Dermis blood vessel endothelial cell (primary cell): ENCODE measurements around the gene KIAA1217. TPM values are rescaled to one million over a fixed set of nuclear protein-coding genes. Genes with fewer than 3 reads are reported as not detected.
A peak's percentile ranks its signal among the peaks of the same experiment; 100 is the strongest.
"Not testable (repeated sequence)": the region's sequence is repeated elsewhere in the genome, so short reads cannot be mapped to it uniquely, and the experiment has no call there.

ENCODE experiments used
- DNase-seq: peaks from one replicate; pipeline ENCODE4 v3.0.0; 2010
- total RNA-seq: library from RNA; depleted of rRNA; stranded (reverse); fragments of >200 nt; gene quantifications from 2 replicates; pipeline ENCODE4 v1.2.3, GENCODE V29; 2014

The KIAA1217 gene
- total RNA-seq, 1 donor from 2014 or later, result 15.3 TPM

DNA sequence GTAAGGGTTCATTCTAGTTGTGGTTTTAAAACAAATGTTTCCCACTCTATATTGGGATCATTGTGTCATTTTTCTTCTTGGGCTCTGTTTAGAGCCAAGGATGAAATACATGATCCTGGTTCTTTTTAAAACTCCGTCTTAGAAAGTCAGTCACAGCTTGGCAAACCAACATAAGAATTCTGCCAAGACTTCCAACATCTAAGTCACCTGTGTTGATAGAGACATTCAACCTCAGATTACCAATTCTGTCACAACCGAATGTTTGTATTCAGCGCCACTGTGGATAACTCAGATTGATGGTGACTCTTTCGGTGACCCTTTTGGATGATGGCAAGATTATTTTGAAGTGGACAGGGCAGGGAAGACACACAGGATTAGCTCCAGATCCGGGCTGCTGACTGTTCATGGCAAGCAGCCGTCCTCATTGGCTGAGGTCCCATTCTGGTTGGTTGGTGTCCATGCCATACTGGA is 259.4 kb downstream of the KIAA1217 start:
- no peak for DNase-seq

DNA sequence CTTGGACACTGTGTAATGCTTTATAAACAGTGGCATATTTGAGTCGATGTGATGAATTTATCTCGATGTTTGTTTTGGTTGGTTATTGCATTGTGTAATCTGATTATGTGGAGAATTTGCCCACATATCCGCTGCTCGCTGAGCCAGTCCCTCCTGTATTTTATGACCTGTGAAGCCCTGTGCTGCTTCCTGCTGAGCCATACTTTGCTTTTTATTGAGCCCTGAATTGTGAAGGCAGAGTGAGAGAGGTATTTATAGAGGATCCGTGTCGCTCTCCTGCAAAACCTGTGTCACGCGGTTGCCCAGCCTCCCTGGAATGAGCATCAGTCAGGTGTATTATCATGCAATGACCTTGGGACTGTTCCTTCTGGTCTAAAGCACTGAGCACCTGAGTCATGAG is 261.1 kb downstream of the KIAA1217 start:
- DNase-seq, result peak; percentile 4

DNA sequence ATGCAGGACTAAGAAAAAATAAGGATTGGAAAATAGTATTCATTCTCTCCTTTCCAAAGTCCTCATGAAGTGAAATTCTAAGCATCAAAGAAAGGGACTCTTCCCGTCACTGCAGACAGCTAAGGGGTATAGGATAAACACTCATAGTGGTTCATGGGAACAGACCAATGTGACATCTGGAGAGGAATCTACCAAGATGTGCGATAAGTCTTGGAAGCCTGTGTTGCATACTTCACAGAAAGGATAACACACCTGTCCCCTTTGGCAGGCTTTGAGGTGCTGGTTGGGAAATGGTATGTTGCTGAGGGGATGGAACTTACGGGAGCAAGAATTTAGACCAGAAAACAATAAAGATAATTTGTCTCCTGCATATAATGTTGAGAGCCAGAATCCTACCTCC is 266.7 kb downstream of the KIAA1217 start:
- DNase-seq, result no peak

DNA sequence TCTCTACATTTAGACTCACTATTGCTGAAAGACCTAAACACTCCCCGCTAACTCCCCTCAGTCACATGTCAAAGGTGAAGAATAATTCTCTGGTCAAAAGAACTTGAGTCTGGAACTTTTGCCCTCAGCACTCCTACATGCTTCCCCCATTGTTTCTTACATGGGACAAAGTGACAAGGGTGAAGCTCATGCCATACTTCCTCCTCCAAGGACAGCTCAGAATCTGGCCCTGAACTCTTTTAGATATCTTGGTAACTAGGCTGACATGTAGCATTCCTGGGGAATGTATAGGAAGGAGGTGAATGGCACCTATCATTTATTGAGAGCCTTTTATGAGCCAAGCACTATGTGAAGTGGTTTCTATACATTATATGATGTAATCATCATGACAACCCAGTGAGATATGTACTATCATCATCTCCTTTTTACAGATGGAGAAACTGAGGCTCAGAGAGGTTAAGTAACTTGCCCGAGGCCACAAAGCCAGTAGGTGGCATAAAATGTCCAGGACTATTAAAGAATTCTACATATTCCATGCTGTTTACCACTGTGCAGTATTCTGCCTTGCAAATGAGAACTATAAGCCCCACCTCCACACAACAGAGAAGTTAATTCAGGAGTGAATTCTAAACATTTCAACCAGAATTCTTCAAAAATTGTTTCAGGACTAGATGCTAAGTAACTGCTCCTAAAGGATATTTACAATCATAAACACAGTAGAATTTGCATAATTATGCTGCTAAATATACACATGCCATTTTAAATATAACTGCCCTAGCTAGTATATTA is 268.2 kb downstream of the KIAA1217 start:
- no peak for DNase-seq

DNA sequence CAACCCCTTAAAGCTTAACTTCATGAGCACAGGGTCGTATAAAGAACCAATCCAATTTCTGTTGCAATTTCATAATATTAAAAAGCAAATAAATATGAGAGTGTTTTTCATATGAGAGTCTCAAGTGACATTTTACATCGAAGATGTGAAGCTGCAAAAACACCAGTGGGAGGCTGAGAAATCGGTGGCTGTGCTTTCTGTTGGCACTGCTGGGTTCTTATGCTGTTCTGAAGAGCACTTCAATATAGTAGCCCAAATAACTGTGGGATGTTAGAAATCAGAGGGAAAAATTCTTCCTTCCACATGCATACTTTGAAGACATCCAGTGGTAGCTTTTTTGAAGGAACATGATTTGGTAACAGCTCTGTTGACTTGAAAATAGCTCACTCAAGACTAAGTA is 269.0 kb downstream of the KIAA1217 start:
- no peak for DNase-seq

DNA sequence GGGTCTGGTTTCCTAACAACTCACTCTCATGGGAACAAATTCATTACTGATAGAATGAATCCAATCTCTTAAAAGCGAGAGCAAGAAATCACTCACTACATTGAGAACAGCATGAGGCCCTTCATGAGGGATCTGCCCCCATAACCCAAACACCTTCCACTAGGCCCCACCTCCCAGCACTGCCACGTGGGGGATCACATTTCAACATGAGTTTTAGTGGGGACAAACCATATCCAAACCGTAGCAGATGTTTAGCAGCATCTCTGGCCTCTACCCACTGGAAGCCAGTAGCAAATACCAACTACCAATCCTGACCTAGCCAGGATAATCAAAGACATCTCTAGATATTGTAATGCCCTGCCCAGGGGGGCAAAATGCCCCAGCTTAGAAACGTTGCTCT is 270.9 kb downstream of the KIAA1217 start:
- DNase-seq, result no peak

DNA sequence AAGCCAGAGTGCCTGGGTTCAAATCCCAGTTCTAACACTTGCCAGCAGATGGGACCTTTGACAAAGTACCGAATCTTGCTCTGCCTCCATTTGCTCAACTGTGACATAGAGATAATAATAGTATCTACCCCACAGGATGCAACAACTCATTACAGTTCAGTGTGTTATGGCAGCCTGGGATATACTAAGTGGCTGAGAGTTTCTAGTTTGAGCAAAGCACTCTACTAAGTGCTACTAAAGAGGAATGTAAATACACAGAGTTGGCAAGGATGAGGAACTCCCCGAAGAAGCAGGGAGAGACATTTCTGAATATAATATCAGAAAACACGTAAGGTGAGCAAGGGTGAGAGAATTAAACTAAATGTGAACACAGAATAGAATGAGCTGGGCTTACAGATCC is 271.5 kb downstream of the KIAA1217 start:
- no peak for DNase-seq

DNA sequence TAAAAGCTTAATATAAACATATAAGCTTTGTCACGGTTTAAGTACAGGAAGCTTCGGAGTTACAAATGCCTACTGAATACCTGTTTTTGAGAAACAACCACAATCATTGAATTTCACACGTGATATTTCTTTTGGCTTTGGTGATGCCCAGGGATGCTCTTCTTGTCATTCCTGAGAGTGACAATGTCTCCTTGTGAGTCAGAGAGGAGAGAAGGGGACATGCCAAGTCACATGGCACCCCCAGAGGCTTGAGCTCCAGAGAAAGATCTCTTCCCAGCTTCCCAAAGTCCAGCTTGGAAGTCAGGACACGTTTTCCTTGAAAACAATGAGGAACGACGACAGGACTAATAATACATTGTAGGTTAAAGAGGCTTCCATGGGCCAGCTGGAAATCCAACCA is 272.3 kb downstream of the KIAA1217 start:
- DNase-seq, result no peak

DNA sequence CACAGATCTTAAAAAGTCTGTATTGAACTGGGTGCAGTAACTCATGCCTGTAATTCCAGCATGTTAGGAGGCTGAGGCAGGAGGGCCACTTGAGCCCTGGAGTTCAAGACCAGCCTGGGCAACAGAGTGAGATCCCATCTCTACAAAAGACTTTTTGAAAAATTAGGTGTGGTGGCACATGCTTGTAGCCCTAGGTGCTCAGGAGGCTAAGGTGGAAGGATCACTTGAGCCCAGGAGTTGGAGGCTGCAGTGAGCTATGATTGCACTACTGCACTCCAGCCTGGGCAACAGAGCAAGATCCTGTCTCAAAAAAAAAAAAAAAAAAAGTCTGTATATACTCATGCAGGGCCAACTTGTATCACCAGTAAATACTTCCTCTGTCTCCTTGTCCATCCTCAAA is 273.8 kb downstream of the KIAA1217 start:
- not testable (repeated sequence) for DNase-seq

DNA sequence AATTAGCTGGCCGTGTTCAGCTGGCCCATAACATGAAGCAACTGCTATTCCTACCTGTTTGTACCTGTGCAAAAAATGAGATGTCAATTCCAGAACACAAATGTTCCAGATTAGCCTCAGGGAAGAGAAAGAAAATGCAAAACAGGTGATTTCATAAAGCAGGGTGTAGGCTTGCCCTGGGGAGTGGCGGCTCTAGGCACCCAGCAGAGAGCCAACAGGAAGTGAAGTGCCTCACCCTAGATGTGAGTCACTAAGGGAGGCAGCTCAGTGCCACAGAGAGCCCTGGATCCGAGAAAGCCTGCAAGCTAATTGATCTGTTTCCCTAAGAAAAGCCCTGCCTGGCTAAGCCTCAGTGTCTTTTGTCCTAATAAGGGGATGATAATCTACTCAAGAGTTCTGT is 274.8 kb downstream of the KIAA1217 start:
- peak; percentile 26 for DNase-seq

DNA sequence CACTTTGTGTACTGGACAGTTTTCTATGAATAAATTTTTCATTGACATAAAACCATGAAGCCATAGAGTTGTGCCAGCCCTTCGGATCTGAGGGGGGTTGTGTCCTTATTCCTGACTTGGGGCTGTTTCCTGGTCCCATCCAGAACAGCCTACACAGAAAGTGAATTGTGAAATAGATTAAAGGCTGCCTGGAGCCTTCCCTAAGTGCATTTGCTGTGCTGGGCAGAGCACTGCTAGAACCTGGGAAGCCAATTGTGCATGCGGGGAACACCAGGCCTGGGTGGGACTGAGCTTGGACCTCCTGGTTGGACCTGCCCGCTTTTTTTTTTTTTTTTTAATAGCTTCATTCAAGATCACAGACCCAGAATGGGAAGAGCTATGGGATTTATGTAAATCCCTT is 275.8 kb downstream of the KIAA1217 start:
- DNase-seq, result no peak

DNA sequence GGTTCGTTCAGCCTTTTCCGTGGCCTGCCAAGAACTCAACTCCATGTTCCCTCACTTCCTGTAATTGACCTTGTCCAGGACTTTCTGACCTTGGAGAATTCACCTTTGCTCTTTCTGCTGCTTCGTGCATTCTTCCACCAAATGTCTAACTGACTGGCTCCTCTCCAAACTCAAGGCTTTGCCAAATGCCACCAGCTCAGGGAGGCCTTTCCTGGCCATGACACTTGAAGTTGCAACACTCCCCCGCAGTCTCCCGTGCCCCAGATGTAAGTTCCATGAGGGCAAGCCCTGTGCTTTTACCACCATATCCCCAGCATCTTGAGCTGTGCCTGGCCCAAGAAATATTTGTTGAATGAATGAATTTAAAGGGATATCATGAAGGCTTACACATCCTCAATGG is 276.4 kb downstream of the KIAA1217 start:
- DNase-seq, result no peak

DNA sequence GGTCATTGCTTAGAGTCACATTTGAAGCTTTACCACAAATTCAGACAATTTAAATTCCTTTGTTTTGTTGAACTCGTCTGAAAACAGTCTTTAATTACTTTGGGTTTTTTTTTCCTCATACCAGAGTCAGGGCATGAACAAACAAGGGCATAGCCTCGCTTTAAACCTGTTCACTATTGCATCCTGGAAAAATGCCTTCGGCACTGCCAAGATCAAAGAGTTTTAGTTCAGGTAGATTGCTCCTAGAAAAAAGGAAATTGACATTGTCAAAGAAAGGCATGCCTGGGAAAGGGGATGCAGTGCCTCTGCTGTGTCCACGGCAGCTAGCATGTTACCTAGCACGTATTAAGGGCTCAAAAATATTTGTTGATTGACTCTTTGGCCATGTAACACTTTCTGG is 279.7 kb downstream of the KIAA1217 start:
- DNase-seq, result no peak

DNA sequence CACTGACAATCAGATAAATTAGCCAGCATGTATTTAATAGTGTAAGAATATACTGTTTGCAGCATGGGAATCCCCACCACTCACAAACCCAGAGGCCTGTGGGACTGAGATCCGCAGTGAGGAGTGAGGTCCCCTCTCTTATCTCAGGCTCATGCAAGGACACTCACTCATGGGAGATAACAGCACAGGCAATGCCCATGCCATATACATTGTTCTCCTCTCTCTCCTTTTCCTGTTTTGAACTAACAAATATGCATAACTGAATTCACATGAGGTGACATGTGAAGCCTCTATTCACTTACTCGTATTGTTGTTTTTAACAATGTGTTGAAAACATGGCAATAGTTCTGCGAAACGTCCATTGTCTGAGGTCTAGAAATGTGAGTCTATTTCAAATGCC is 284.2 kb downstream of the KIAA1217 start:
- peak; percentile 24 for DNase-seq

DNA sequence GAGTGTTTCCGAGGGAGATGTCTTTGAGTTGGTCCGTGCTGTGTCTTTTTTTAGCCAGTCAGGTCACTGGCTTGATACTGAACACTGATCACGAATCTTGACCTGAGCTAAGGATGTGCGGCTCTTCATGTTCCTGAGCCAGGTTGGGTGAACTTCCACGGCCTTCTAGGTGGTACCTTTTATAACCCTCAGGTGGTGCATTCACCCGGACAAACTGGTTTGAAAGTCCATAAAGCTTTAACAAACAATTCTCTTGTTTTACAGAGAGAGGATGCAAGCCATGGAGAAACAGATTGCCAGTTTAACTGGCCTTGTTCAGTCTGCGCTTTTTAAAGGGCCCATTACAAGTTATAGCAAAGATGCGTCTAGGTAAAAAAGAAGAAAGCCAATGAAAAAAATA is 285.3 kb downstream of the KIAA1217 start:
- no peak for DNase-seq

DNA sequence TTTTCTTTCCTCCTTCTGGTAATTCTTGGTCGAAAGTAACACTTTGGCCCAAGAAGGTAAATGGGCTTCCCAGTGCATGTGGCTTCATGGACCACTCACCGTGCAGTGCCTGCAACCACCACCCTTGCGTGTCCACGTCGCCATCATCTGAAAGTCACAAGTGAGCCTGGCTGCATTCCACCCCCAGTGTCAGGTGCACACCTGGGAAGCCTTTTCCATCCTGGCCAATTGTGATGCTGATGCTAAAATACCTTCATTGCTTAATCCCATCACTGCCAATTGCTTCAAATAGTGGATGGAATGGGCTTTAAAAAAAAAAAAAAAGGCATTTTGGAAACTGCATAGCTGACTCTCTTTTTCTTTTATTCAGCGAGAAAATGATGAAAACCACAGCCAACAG is 285.8 kb downstream of the KIAA1217 start:
- no peak for DNase-seq

DNA sequence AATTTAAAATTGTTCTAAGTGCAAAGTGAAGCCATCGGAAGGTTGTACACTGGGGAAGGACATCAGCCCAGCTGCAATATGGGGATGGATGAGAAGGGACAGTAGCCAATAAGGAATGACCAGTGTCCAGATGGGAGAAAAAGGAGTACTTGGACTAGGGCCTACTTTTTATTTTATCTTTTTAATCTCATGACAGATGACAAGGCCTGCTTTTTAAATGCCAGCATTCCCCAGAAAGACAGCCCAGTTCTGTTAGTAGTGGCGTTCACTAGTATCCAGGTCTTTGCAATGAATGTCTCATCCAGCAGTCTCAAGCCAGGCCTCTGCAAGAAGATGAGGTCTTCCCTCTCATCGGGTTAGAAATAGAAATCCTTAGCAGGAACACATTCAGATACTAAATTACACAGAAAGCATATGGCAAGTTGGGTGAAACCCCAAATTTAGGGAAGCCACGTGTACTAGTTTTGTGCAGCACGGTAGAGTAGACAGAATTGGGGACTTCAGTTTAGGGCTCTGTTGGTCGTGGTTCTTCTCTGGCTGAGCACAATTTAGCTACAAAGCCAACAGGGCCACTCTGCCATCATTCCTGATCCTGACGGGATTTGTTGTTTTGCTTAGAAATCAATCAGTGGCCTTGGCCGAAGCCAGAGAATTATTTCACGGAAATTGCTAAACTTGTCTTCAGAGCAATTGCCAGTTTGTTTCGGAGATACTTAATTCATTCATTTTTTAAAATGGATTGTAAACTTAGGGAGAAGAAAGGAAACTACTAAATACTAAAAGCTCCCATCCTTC is 286.9 kb downstream of the KIAA1217 start:
- DNase-seq, result no peak

DNA sequence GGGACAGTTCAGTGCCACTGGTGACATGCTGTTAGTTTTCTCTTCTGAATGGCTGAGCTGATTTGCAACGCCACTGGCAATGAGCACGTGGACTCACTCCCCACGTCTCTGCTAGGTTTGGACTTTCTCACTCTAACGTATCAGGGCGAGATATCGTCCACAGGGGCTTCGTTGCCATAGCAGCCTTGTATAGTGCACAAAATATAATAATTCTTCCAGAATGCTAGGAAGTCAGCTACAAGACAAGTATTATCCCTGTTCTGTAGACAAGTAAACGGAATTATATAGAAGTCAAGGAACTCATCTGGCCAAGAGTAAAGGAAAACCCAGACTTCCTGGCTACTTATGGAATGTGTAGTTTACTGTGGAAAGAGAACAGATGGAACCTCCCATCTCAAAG is 288.0 kb downstream of the KIAA1217 start:
- no peak for DNase-seq

DNA sequence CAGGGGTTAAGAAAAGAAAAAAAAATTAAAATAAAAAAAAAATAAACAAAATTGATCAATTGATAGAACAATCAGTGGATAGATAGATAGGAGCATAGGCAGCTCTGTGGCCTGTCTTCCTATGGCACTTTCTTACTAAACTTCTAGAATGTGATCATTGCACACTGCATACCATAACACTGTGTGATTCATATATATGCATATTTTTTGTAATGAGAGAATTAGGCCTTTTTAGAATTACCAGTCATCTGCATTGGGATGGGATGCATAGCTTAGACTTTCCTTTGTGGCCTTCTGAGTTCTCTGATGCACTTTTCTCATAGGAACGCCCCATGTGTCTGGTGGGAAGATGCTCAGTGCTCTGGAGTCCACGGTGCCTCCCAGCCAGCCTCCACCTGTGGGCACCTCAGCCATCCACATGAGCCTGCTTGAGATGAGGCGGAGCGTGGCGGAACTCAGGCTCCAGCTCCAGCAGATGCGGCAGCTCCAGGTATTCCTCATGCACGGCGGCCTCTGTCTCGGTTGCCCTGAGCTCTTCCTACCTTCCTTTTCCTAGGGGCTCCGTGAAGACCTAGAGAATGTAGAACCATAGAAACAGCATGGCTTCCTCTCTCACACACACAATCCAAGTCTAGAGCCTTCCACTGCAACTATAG is 292.2 kb downstream of the KIAA1217 start:
- no peak for DNase-seq

DNA sequence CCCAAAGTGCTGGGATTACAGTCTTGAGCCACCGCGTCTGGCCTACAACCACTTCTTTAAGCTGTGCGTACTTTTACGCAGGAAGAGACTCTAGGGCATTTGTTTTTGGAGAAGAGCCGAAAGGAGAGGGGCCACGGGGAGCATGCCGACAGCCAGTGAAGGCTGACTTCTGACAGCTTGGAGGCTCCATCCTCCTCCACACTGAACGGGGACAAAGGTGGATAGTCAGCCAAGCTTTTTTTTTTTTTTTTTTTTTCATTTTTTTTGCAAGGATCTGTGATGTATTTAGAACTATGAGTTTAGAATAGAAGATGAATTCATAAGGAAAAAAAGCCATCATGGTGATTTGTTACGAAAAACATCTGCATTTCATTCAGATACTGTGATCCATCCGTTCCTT is 293.1 kb downstream of the KIAA1217 start:
- DNase-seq, result no peak

DNA sequence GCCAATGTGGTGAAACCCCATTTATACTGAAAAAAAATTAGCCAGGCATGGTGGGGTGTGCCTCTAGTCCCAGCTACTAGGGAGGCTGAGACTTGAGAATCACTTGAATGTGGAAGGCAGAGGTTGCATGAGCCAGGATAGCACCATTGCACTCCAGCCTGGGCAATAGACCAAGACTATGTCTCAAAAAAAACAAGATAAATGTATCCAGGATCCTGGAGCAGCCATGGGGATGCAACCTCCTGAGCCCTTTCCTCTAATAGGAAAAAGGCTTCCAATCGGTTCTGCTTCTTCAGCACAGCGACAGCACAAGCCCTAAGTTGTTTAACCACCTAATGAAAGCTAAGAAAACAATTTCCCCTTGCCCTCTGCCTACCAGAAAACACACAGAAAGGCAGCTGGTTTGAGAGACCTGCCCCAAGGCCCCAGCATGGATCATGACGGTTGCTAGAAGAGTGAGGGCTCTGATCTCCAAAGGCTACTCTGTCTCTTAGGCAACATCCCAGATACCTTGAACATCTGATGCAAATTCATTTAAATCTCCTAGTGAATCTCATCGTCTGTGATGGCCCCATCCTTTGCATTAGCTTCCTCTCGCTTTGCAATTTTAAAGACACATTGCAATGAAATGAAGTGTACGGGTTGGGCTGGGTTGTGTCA is 294.0 kb downstream of the KIAA1217 start:
- DNase-seq, result no peak

DNA sequence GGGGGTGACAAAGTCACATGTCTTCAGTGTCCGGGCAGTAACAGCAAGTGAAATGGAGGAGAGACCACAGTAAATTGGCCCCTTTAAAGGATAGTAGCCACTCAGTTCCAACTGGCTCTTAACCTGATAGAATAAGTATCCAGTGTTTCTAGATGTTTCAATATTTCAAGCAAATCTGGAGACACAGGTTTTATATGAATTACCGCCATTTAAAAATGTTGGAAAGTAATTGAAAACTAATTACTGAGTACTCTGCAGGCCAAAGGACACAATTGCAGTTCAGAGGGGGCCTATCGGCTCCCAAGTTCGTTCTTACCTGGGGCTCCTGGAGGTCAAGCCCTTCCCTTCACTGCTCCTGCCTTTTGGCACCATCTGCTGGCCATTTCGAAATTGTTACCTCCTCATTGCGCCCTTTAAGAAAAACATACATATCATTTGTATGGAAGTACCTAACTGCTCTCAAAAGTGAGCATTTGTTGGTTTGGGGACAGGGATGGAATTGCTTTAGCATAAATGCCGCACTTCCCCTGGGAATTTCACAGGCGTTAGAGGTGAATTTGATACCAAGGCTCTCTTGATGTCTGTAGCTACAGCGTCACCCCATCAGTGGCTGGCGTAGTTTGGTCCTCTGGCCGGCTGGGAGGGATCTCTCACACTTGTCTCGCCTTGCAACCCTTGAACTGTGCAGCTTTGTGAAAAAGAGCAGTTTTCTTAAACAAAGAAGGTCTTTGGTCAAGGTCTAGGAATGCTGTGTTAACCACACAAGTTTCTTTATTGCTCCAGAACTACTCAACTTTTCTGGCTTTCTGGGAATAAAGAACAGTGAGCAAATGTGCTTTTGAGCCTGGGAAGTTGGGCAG is 294.8 kb downstream of the KIAA1217 start:
- peak; percentile 63 for DNase-seq
